HFF-Myc (cell line): Measurements from ENCODE around the gene DAW1.

Experiments
- DNase-seq: peaks from one replicate; pipeline ENCODE4 v3.0.0-alpha.2; 2011; ENCODE audit warnings: low read depth; ENCODE audit errors: extremely low read depth
- H3K4me3 ChIP-seq: replicated peaks from 2 replicates; pipeline ENCODE4 v1.5.1; 2011; ENCODE audit warnings: low read depth, mild to moderate bottlenecking, control low read depth, low read length
- CTCF ChIP-seq: IDR thresholded peaks from 2 replicates; pipeline ENCODE4 v1.5.1; 2012; ENCODE audit warnings: mild to moderate bottlenecking, low read depth, low read length, control low read depth; ENCODE audit errors: missing control alignments

DAW1 gene

GRCh38 chr2:227861011-227861410 is 10.4 kb upstream of the DAW1 start:
- DNase-seq, result no peak
- no peak for TF ChIP-seq CTCF
- H3K4me3 ChIP-seq, result no peak overlapping the region

- H3K4me3 ChIP-seq, result no peak overlapping the region
- peak; percentile 52 for TF ChIP-seq CTCF
- DNase-seq, result peak; percentile 29
These were observed 9.1 kb upstream of the DAW1 start for GRCh38 chr2:227862227-227862740.

- peak; percentile 37 for DNase-seq
- H3K4me3 ChIP-seq, result no peak overlapping the region
- no peak for TF ChIP-seq CTCF
These were observed 8.5 kb upstream of the DAW1 start for GRCh38 chr2:227862741-227863588.

GRCh38 chr2:227864161-227864756 is 7.2 kb upstream of the DAW1 start:
- no peak overlapping the region for H3K4me3 ChIP-seq
- TF ChIP-seq CTCF, result no peak
- no peak for DNase-seq

GRCh38 chr2:227865291-227865690 is 6.1 kb upstream of the DAW1 start:
- no peak overlapping the region for H3K4me3 ChIP-seq
- DNase-seq, result no peak
- no peak for TF ChIP-seq CTCF

GRCh38 chr2:227867386-227867785 is 4.0 kb upstream of the DAW1 start:
- TF ChIP-seq CTCF, result no peak
- DNase-seq, result no peak
- H3K4me3 ChIP-seq, result no peak overlapping the region
